Natural killer cell (primary cell): Measurements from ENCODE around the gene GPC5. TPM values are rescaled to one million over a fixed set of nuclear protein-coding genes. Genes with fewer than 3 reads are reported as not detected.

Experiments
- ATAC-seq, 3 donors: fragments of 150-1000 bp in 2 of 3; fragments of 200-7000 bp in 1 of 3; cut with Tn5 transposase; 1 replicate in 1 of 3; 2 replicates in 2 of 3; pipeline ENCODE4 v1.10.0; 2021; ENCODE audit warnings: mild to moderate bottlenecking in 2 of 3, moderate library complexity in 2 of 3
- DNase-seq, 2 donors: peaks; one replicate each; pipeline versions ENCODE4 v3.0.0 to v3.0.0-alpha.2; 2013 to 2021; ENCODE audit warnings: mixed read lengths in 1 of 2
- H3K27ac ChIP-seq: one replicate; pipeline ENCODE4 v1.5.1; 2013; ENCODE audit warnings: mild to moderate bottlenecking, low read length
- H3K27me3 ChIP-seq: one replicate; pipeline ENCODE4 v1.6.1; 2013; ENCODE audit warnings: low read length; ENCODE audit not compliant: control insufficient read depth, insufficient read depth
- H3K36me3 ChIP-seq: one replicate; pipeline ENCODE4 v1.6.1; 2013; ENCODE audit warnings: low read length; ENCODE audit not compliant: control insufficient read depth, insufficient read depth
- H3K4me1 ChIP-seq: one replicate; pipeline ENCODE4 v1.6.1; 2013; ENCODE audit warnings: low read length; ENCODE audit not compliant: control insufficient read depth, insufficient read depth
- H3K4me3 ChIP-seq: one replicate; pipeline ENCODE4 v1.5.1; 2013; ENCODE audit warnings: low read length
- H3K9me3 ChIP-seq: one replicate; pipeline ENCODE4 v1.6.1; 2013; ENCODE audit warnings: low read length; ENCODE audit not compliant: control insufficient read depth, insufficient read depth
- H3K27ac Mint-ChIP-seq, 2 donors: one replicate each; pipeline ENCODE4 v1.8.0; 2022; ENCODE audit warnings: mild to moderate bottlenecking in 2 of 2, mixed read lengths in 2 of 2, moderate library complexity in 1 of 2
- H3K27me3 Mint-ChIP-seq, 2 donors: one replicate each; pipeline ENCODE4 v1.8.0; 2022; ENCODE audit warnings: low read depth in 2 of 2, mixed read lengths in 2 of 2
- H3K36me3 Mint-ChIP-seq: one replicate; pipeline ENCODE4 v1.8.0; 2022; ENCODE audit warnings: mixed read lengths
- H3K4me1 Mint-ChIP-seq, 2 donors: one replicate each; pipeline ENCODE4 v1.8.0; 2022; ENCODE audit warnings: mixed read lengths in 2 of 2
- H3K4me3 Mint-ChIP-seq: one replicate; pipeline ENCODE4 v1.8.0; 2022; ENCODE audit warnings: mild to moderate bottlenecking, moderate library complexity, mixed read lengths
- H3K9me3 Mint-ChIP-seq, 2 donors: one replicate each; pipeline ENCODE4 v1.8.0; 2022; ENCODE audit warnings: mixed read lengths in 2 of 2
- WGBS: methylation state at CpG from one replicate; pipeline ENCODE4 v1.1.7; 2013; ENCODE audit warnings: missing lambda C conversion rate; ENCODE audit not compliant: insufficient coverage; 5-methylcytosine and 5-hydroxymethylcytosine counted together
- intact Hi-C: fragments of 100-400 bp; cut with micrococcal nuclease; formaldehyde crosslinking; loops from one replicate; pipeline ENCODE4 v1.14.2; 2022
- total RNA-seq, 4 donors: library from RNA; stranded (reverse); fragments of 120-200 nt in 1 of 4; gene quantifications; one replicate each; pipeline versions ENCODE4 v1.2.3 to v1.2.4, GENCODE V29; 2013 to 2022
- TF ChIP-seq, protein P1 (sequence below): fragments of 200-600 bp; IDR thresholded peaks from one replicate; pipeline ENCODE4 v1.8.0; 2022; ENCODE audit warnings: antibody characterized with exemption

The GPC5 gene
- total RNA-seq, 3 donors from 2014 or later (not counting 1 experiment from before 2014, with no cell fraction given) = not detected

DNA sequence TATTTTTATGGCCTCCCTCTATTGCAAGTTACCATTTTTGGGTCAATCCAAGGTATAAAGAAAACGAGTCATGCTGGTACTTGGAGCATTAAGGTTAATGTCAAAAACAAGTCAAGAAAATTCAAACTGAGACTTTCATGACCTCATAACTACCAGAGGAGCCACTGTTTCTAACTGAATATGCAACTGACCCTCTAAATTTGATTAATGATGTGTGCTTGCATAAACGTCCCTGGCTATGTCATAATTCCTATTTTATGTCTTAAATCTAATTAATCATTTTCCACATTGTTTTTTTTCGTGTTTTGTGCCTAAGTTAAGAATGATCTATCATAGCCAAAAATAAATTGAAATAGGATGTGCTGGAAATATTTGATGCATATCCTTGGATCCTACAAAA is 1431.5 kb downstream of the GPC5 start:
- TF ChIP-seq, protein P1, sequence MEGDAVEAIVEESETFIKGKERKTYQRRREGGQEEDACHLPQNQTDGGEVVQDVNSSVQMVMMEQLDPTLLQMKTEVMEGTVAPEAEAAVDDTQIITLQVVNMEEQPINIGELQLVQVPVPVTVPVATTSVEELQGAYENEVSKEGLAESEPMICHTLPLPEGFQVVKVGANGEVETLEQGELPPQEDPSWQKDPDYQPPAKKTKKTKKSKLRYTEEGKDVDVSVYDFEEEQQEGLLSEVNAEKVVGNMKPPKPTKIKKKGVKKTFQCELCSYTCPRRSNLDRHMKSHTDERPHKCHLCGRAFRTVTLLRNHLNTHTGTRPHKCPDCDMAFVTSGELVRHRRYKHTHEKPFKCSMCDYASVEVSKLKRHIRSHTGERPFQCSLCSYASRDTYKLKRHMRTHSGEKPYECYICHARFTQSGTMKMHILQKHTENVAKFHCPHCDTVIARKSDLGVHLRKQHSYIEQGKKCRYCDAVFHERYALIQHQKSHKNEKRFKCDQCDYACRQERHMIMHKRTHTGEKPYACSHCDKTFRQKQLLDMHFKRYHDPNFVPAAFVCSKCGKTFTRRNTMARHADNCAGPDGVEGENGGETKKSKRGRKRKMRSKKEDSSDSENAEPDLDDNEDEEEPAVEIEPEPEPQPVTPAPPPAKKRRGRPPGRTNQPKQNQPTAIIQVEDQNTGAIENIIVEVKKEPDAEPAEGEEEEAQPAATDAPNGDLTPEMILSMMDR = no peak
- H3K4me3 ChIP-seq = no peak overlapping the region
- WGBS = no CpG with 5 or more reads among the region's 3 CpGs
- H3K27me3 ChIP-seq = no peaks in the 10 kb centered on the region
- peaks cover 5 to 6% of the 10 kb centered on the region in 2 donors for H3K9me3 Mint-ChIP-seq
- intact Hi-C loops = no loop called here
- H3K9me3 ChIP-seq = no peaks in the 10 kb centered on the region
- ATAC-seq (no peak), DNase-seq (no peak)
- H3K27ac ChIP-seq = no peak overlapping the region
- no peaks in the 10 kb centered on the region for H3K27me3 Mint-ChIP-seq
- H3K27ac Mint-ChIP-seq = no peak overlapping the region
- no peak overlapping the region for H3K4me3 Mint-ChIP-seq
- H3K4me1 Mint-ChIP-seq = no peaks in the 10 kb centered on the region
- H3K36me3 Mint-ChIP-seq = no peaks in the 10 kb centered on the region
- no peaks in the 10 kb centered on the region for H3K36me3 ChIP-seq
- H3K4me1 ChIP-seq = no peaks in the 10 kb centered on the region

DNA sequence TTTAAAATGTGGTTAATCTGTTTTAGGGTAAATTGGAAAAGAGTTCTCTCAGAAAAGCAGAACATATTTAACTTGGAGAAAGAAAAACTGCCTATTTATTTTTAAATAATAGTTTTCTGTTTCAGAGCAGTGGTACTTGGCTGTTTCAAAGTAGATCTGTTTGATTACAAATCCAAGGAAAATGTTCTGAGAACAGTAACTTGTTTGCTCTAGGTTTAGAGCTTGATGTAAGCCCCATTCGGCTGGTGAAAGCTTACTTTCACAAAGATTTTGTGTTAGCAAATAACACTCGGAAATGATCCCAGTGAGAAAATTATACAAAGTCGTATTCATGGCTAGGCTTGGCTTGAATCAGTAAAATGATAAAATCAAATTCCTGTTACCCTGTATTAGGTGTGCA is 1432.4 kb downstream of the GPC5 start:
- Mint-ChIP-seq H3K36me3 (no peaks in the 10 kb centered on the region), H3K4me3 (no peak overlapping the region), H3K9me3 (peaks cover 4 to 5% of the 10 kb centered on the region in 2 donors), H3K27me3 (no peaks in the 10 kb centered on the region), H3K27ac (no peak overlapping the region), H3K4me1 (no peaks in the 10 kb centered on the region)
- no peak for DNase-seq
- no peaks in the 10 kb centered on the region for H3K36me3 ChIP-seq
- intact Hi-C loops = no loop called here
- TF ChIP-seq, protein P1 = no peak
- no peak overlapping the region for H3K4me3 ChIP-seq
- no peaks in the 10 kb centered on the region for H3K9me3 ChIP-seq
- ATAC-seq = no peak
- no peak overlapping the region for H3K27ac ChIP-seq
- H3K27me3 ChIP-seq = no peaks in the 10 kb centered on the region
- H3K4me1 ChIP-seq = no peaks in the 10 kb centered on the region
- WGBS = 98% methylated on average over 3 of the region's 3 CpGs

DNA sequence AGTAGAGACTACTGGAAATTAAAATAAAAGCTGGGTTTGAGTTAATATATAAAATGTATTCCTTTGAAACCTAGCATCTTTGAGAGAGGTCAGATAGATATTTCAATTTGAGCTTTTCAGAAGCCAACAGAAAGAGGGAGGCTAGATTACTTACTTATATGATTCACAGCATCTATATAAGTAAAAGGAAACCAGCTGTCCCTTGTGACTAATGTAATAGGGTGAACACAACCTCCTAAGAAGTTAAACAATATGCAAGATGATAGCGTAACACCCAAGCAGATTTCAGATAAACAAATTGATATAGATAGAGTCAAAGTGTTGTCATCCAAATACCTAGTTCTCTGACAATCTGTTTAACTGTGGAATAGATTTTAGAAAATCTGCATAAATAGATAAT is 1434.7 kb downstream of the GPC5 start:
- H3K4me1 Mint-ChIP-seq = no peaks in the 10 kb centered on the region
- H3K27ac ChIP-seq = no peak overlapping the region
- H3K4me3 Mint-ChIP-seq = no peak overlapping the region
- H3K4me3 ChIP-seq = no peak overlapping the region
- no peaks in the 10 kb centered on the region for H3K4me1 ChIP-seq
- WGBS = no CpG with 5 or more reads among the region's 1 CpG
- intact Hi-C loops = no loop called here
- no peaks in the 10 kb centered on the region for H3K9me3 ChIP-seq
- H3K36me3 ChIP-seq = no peaks in the 10 kb centered on the region
- H3K9me3 Mint-ChIP-seq = peaks cover 3 to 7% of the 10 kb centered on the region in 2 donors
- DNase-seq (no peak), ATAC-seq (no peak)
- peaks cover 6% of the 10 kb centered on the region for H3K36me3 Mint-ChIP-seq
- no peaks in the 10 kb centered on the region for H3K27me3 Mint-ChIP-seq
- no peaks in the 10 kb centered on the region for H3K27me3 ChIP-seq
- no peak overlapping the region for H3K27ac Mint-ChIP-seq
- TF ChIP-seq, protein P1 = no peak

DNA sequence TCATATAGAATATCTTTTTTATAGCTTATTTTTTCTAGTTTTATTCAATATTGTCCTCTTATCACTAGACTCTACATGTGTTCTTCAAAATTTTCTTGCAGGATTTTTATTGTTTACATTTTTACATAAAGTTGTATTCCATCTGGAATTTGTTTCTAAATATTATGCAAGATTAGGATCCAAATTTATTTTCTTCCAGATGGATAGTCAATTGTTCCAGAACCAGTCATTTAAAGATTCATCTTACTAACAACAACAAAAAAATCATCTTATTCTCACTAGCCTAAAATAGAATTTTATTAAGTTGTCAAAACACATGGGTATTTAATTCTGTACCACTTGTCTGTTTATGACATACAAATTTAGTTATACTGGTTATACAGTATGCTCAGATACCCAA is 1437.8 kb downstream of the GPC5 start:
- H3K4me1 ChIP-seq = no peaks in the 10 kb centered on the region
- Mint-ChIP-seq H3K9me3 (peaks cover 9 to 15% of the 10 kb centered on the region in 2 donors), H3K36me3 (peaks cover 6% of the 10 kb centered on the region), H3K4me3 (no peak overlapping the region), H3K4me1 (no peaks in the 10 kb centered on the region), H3K27ac (no peak overlapping the region), H3K27me3 (no peaks in the 10 kb centered on the region)
- no peak for DNase-seq
- H3K27ac ChIP-seq = no peak overlapping the region
- no peak overlapping the region for H3K4me3 ChIP-seq
- ATAC-seq = no peak
- intact Hi-C loops = no loop called here
- no peaks in the 10 kb centered on the region for H3K27me3 ChIP-seq
- no peaks in the 10 kb centered on the region for H3K36me3 ChIP-seq
- no peaks in the 10 kb centered on the region for H3K9me3 ChIP-seq
- TF ChIP-seq, protein P1 = no peak
